ENCODE data around the gene TEX12. TPM values are rescaled to one million over a fixed set of nuclear protein-coding genes. Genes with fewer than 3 reads are reported as not detected.

TEX12 gene
- total and polyA plus RNA-seq, 2 of the 4 experiments (the other 2 are of a cell fraction): 0.12 TPM; not detected in 1

GRCh38 chr11:112172362-112172994 lies 5.3 kb downstream of the TEX12 start:
- H3K36me3 ChIP-seq (ENCODE audit: control insufficient read depth, insufficient read depth, low read length): no peaks in the 10 kb centered on the region
- H3K14ac ChIP-seq (replicated peaks; ENCODE audit: low read depth, low read length): no peak overlapping the region
- no peak overlapping the region for H2BK120ac ChIP-seq (ENCODE audit: low read depth, low read length)
- CTCF ChIA-PET: interaction anchor here (0.7 to 1.2 kb wide), 2 partner anchors 59 to 1117 kb away, joined by 3 to 6 read pairs; no protein-coding TSS in a partner anchor
- H2BK15ac ChIP-seq (ENCODE audit: low read depth, low read length): no peak overlapping the region
- H3K9me1 ChIP-seq (ENCODE audit: insufficient read depth, low read length): no peaks in the 10 kb centered on the region
- H4K5ac ChIP-seq (ENCODE audit: low read depth, low read length): no peak overlapping the region
- no peak overlapping the region for H3K56ac ChIP-seq (ENCODE audit: extremely low read depth, insufficient read depth, low read length)
- H2AFZ ChIP-seq (replicated peaks; ENCODE audit: low read length, poor library complexity): no peak overlapping the region
- H3K27ac ChIP-seq (ENCODE audit: insufficient read depth, low read length): no peak overlapping the region
- H3K4me3 ChIP-seq (ENCODE audit: insufficient read depth, low read depth, low read length): no peak overlapping the region
- no peaks in the 10 kb centered on the region for H4K20me1 ChIP-seq (ENCODE audit: insufficient read depth, low read length)
- H3K4ac ChIP-seq (ENCODE audit: low read depth, low read length): no peak overlapping the region
- H3K23ac ChIP-seq (ENCODE audit: low read depth, low read length): no peak overlapping the region
- H3K4me2 ChIP-seq (ENCODE audit: low read depth, low read length): peak overlapping the region; percentile 24; the same call in 1 of the 2 replicates
- H3K18ac ChIP-seq (ENCODE audit: low read depth, low read length): no peak overlapping the region
- WGBS, 2 experiments (ENCODE audit: extremely low coverage in 2 of 2, insufficient read length in 1 of 2): no CpG with 5 or more reads among the region's 2 CpGs
- DNase-seq: peak; percentile 69
- peaks cover 4% of the 10 kb centered on the region; the same call in 1 of the 2 replicates for H3K4me1 ChIP-seq (ENCODE audit: control insufficient read depth, insufficient read depth, low read length)
- H2BK20ac ChIP-seq (ENCODE audit: low read depth, low read length): no peak overlapping the region
- H3K79me1 ChIP-seq (ENCODE audit: low read depth in 1 of 2, low read length in 2 of 2): no peaks in the 10 kb centered on the region
- no peaks in the 10 kb centered on the region; the same call in 1 of the 2 replicates for H3K27me3 ChIP-seq (ENCODE audit: control insufficient read depth, insufficient read depth, low read length)
- dilution Hi-C loops (cut with HindIII; ENCODE audit: low sequenced_read_pairs, unreplicated experiment) (no loop called here), in situ Hi-C loops (cut with MboI; ENCODE audit: low sequenced_read_pairs) (no loop called here), intact Hi-C loops (cut with micrococcal nuclease) (no loop called here)
- H3K9ac ChIP-seq (ENCODE audit: low read depth, low read length): no peak overlapping the region
- BruUV-seq (replicated peaks): no TSS peak
- POLR2A ChIA-PET (ENCODE audit: unreplicated experiment): no interaction called here
- H2BK5ac ChIP-seq (ENCODE audit: low read depth, low read length, poor library complexity, severe bottlenecking): no peak overlapping the region
- H2AK5ac ChIP-seq (ENCODE audit: low read depth, low read length): no peak overlapping the region
- TF ChIP-seq BHLHE40 (IDR thresholded peaks at IDR 0.05; ENCODE audit: low read depth, low read length): peak; percentile 73
- TF ChIP-seq RCOR1 (IDR thresholded peaks at IDR 0.05; ENCODE audit: insufficient replicate concordance, low read length): no peak
- TF ChIP-seq NFE2L2 (IDR thresholded peaks at IDR 0.05; ENCODE audit: low read depth, low read length): no peak
- TF ChIP-seq MXI1 (IDR thresholded peaks at IDR 0.05; ENCODE audit: borderline replicate concordance, low read depth, low read length): no peak
- no peak for TF ChIP-seq POLR2A (IDR thresholded peaks at IDR 0.05; ENCODE audit: low read depth, low read length)
- peak; percentile 5; the same call in 1 of the 2 replicates for TF ChIP-seq MAFK (IDR thresholded peaks at IDR 0.05; ENCODE audit: low read depth, low read length)
- no peak overlapping the region for H4K8ac ChIP-seq (ENCODE audit: low read depth in 2 of 2, low read length in 2 of 2)
- H4K91ac ChIP-seq (ENCODE audit: insufficient read depth, low read depth, low read length): no peak overlapping the region
- H3K9me3 ChIP-seq (ENCODE audit: control insufficient read depth, insufficient read depth, low read length): no peaks in the 10 kb centered on the region
- H2AK9ac ChIP-seq (replicated peaks; ENCODE audit: low read depth, low read length, poor library complexity): no peak overlapping the region
- no peak for ATAC-seq (ENCODE audit: low read depth)

Measured in IMR-90 (cell line).